GM23248 (cell line): ENCODE measurements around the gene UBFD1.

Experiments used
- EZH2 ChIP-seq: fragments of 200-600 bp; sonication (generic); IDR thresholded peaks from 2 replicates; pipeline ENCODE4 v1.6.1; 2018; ENCODE audit warnings: antibody characterized with exemption, mild to moderate bottlenecking; ENCODE audit not compliant: insufficient read depth, poor library complexity, severe bottlenecking
- EZH2phosphoT487 ChIP-seq: fragments of 200-600 bp; sonication (generic); IDR thresholded peaks from 2 replicates; pipeline ENCODE4 v1.6.1; 2018; ENCODE audit warnings: antibody characterized with exemption, moderate library complexity, mild to moderate bottlenecking, low read depth; ENCODE audit not compliant: insufficient read depth

DNA sequence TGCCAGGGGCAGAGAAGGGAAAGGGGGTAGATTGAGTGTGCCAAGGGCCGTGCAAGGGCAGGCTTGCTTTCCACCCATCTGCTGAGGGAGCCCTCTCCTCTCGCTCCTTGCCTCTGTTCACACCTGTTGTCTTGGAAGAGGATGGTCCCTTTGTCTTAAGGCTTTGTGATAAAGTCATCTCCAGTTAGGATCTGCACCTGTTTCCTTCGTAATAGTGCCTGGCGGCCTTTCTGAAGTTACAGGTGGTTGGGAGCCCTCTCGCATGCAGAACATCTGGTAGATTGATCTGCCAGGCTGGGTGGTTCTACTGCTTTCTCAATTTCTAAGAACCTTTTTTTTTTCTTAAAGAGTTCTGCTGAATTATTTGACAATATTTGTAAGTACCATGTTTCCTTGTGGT, 16.3 kb downstream of the UBFD1 start:
- TF ChIP-seq EZH2 (no peak), EZH2phosphoT487 (no peak)
